ENCODE measurements around the gene CHM.

- TF ChIP-seq, protein P1, sequence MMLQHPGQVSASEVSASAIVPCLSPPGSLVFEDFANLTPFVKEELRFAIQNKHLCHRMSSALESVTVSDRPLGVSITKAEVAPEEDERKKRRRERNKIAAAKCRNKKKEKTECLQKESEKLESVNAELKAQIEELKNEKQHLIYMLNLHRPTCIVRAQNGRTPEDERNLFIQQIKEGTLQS (IDR thresholded peaks at IDR 0.05; ENCODE audit: insufficient read depth, low read depth, low read length): no peak
- no peak for TF ChIP-seq YY1 (IDR thresholded peaks at IDR 0.05; ENCODE audit: low read depth, low read length)
- TF ChIP-seq BCL11A (IDR thresholded peaks at IDR 0.05; ENCODE audit: low read depth in 2 of 2, low read length in 2 of 2): no peak
- TF ChIP-seq GABPA (IDR thresholded peaks at IDR 0.05; ENCODE audit: borderline replicate concordance, insufficient read depth, low read length): no peak
These were observed 119.6 kb downstream of the CHM start for GRCh38 chrX:85927740-85928139.
